ENCODE measurements around the gene CSGALNACT2.
A peak's percentile ranks its signal among the peaks of the same experiment; 100 is the strongest.

The CSGALNACT2 gene

DNA sequence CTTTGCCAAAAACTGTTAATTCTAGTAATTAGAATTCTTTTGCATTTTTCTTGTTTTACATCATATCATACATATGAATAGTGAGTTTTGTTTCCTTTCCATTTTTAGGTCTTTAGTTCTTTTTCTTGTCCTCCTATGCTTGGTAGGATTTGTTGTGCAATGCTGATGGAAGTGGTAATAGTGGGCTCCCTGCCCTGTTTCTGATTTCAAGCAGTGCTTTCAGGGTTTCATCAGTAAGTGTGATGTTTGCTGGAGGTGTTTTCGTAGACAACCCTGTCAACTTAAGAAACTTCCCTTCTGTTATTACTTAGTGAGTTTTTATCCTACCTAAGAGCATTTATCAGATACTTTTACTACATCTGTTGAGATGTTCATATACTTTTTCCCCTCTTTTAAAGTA, 50.5 kb downstream of the CSGALNACT2 start:
- DNase-seq, result no peak

DNA sequence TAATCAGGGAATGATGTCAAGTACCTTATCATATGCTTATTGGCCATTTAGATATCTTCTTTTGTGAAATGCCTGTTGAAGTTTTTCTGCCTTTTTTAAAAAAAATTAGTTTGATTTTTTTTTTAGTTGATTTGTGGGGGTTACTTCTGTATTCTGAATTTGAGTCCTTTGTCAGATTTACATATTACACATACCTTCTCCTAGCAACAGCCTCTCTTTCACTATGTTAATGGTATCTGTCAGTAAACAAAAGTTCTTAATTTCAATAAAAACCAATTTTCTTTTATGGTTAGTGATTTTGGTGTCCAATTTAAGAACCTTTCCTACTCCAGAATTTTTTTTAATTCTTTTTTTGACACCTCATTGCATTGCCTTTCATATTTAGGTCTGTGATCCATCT, 52.0 kb downstream of the CSGALNACT2 start:
- no peak for DNase-seq

DNA sequence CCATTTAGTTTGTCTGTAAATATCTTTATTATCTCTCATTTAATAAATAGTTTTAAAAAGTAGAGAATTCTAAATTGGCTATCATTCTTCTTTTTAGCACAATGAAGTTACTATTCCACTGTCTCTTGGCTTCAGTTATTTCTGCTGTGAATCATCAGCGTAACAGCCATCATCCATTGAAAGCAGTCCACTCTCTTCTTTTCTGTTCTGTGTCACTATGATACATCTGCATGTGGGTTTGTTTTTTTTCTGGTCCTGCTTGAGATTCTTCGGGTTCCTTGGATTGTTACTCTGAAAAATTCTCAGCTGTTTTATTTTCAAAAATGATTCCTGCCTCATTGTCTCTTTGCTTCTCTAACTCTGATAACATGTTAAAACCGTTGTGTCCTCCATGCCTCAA, 52.5 kb downstream of the CSGALNACT2 start:
- DNase-seq, result no peak

DNA sequence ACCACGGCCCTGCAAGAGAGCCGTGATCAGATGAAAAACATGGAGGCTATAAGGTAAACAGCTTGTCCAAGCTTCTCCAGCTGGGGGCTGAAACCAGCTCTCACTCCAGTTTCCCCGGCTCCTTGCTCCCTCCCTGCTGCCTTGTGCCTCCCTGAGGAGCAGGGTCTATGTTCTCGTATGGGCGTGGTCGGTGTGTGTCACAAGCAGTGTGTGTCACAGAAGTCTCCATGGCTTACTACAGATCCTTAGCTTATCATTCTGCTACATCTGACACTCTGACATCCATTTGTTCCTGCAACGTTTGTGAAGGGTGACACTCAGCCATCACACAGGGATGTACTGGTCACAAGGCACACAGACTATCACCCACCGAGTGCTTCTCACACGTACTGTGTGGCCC, 54.6 kb downstream of the CSGALNACT2 start:
- no peak for DNase-seq

DNA sequence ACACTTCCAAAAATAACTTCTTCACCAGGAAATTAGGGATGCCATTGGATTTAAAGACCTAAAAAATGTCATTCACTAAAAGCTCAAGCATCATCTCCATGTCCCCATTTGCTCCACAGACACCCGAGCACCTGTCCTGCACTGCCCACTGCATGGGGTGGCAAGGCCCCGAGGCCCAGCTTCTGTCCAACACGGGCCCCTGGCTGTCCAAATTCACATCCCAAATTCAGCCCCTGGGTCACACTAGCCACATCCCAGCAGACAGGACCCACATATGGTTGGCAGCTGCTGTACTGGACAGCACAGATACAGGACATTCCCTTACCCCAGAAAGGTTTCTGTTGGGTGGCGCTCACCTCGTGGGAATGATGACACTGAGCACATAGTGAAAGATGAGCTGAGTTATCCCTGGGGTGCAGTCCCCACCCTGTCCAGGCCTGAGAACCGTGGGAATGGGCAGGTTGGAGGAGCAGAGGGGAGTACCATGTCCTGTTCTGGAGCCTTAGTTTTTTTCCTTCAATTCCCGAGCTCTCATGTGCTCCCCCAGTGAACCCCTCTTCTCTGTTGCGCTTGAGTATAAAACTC, 55.3 kb downstream of the CSGALNACT2 start:
- DNase-seq, result no peak

DNA sequence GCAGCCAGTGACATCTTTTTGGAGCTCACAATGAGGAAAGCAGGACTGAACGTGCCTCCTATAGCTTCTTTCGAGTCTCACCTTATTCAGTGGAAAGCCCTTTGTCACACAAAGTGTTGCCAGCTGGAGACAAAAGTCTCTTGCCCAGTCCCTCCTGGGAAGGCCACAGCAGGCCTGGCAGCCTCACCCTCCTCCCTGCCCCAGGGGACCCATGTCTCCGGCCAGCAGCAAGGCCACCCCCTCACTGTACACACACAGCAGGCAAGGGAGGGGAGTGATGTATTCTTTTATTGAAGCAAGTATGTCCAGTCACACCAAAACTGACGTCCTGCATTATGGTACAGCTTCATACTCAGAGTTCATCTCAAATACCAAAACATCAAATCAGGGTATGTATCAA, 56.0 kb downstream of the CSGALNACT2 start:
- DNase-seq, result no peak

DNA sequence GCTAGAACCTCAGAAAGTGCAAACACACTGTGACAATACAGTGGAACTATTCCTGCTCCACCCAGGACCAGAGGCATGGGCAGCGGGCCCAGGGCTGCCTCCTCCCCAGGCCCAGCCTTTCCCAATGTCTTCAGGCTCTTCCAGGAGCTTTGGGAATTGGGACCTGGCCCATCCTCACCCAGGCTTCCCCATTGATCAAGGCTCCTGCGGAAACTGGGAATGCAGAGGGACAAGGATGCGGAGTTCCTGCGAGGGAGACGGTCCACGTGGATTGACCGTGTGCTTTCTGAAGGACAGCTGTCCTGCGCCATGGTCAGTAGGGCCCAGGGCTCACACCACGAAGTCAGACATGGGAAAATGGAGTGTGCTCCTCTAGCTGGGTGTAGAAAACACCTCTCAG, 56.6 kb downstream of the CSGALNACT2 start:
- no peak for DNase-seq

DNA sequence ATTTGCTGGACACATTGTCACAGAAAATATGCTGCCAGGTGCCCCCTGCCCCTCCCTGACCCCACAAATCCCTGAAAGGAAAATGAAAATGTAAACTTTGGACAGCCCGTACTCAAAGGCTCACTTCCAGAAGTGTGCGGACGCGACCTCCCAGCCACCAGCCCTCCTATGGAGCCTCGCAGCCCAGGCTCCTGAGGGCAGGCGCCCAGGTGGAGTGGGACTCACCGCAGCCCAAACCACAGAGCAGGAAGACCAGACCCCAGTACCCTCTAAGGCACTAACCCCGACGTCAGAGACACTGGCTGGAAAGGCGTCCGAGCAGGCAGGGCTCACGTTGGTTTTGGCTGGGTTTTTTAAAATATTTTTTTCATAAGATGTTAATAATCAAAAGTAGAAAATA, 57.3 kb downstream of the CSGALNACT2 start:
- DNase-seq, result no peak

DNA sequence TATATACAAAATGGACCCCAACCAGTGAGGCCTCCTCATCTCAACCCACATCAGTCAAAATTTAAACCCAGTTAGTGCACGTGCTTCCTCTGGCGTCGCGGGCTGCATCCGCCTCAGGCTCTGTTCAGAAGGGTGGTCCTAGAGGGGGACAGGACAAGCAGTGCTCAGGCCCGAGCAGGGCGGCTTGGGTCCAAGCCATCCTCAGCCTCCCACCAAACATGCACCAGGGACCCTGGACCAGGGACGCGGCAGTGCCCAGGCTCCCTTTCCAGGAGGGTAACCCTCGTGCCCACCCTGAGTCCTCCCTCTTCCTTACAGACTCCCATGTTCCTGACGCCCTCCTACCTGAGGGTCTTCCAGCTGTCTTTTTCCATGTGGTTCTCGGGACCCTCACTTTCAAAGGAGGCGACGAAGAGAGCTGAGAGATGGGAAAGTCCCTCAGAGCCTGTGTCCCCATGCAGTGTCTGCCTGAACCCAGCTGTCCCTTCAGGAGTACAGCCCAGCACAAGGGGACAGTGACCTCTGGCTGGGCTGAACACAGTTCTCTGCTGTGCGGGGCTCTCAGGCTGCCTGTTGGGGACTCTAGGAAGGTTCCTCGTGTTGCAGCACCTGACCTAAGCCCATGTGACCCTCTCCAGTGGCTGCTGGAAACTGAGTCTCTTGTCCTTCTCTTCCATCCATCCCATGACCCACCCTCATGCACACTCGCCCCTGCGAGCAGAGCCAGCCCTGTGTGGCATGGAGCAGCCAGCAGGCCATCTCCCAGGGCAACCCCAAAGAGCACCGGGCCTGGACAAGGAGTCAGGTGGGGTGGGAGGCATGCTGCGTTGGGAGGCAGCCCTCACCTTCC, 58.1 kb downstream of the CSGALNACT2 start:
- DNase-seq, result no peak

DNA sequence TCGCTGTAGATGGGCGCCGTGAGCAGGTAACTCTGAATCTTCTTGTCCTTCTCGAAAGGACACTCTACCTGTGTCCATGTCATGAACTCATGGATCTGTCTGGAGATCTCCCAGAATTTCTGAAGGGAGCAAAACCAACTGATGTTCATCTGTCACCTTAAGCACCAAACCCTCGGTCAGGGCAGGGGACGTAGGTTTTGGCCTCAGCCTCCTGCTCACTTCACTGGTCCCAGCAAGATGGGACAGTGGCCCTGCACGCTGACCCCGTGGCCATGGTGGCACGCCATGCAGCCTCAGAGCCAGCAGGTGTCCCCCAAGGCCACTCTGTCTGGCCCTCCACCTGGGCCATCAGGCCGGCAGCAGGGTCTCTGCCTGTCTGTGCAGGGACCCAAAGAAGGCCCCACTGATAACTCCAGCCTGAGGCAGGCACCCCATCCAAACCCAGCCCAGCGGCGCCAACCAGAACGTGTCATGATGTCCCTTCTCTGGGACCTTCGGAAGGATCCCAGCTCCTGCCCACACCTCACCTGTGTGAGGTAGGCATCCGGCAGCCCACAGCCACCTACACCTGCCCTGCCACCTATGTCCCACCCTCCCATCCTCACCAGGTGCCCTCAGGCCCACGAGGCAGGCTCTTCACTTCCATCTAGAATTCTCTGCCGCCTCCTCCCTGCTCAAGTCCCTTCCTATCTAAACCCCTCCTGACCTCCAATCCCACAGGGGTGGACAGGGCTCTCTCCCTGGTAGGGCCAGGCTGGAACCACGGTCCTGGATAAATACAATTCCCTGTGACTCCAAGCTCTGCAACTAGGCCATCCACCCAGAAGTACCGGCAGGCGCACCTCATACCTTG, 59.0 kb downstream of the CSGALNACT2 start:
- no peak for DNase-seq

DNA sequence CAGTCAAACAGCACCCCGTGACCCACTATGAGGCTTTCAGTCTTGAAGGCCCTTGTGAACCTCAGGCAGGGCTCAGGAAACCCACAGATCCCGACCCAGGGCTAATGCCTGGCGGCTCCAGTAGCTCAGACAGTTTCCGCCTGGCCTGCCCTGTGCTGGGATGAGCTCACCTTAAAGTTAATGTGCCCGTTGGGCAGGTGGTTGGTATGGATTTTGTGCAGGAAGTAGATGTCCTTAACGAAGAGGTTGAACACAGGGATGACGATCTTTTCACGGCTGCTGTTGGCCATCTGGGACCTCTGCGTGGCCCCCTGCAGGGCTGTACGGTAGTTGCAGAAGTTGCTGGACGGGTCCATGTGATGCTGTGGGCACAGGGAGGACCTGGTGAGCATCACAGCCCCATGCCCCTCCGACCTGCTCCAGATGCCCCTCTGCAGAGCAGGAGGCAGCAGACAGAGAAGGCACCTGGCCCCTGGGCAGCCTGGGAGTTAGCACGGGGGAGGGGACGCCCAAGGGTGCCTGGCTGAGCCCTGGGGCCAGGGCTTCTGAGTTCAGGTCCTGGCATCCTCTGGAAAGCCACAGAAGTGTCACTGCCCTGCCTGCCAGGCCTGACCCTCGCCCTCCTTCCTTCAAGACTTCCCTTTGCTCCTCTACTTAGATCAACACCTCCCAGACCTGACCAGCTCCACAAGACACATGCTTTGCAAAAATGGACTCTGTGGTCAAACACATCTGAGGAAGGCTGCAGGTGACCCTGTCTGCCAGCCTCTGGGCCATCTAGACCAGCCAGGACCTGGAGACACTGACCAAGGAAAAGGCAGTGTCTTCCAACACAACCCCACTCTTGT, 59.8 kb downstream of the CSGALNACT2 start:
- no peak for DNase-seq

DNA sequence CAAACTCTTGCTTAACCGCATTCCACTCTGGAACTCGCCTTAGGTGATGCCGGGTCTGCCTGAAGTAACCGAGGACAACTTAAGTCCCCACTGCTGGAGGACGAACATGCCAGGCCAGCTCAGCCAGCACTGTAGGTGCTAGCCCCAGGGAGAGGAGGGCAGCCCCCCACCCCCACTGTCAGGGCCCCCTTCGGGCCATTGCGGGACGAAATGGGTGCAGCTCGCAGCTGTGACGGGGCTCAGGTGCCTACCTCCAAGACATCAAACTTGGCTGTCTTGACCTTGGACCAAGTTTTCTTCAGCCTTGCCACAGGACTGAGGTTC, 60.4 kb downstream of the CSGALNACT2 start:
- DNase-seq, result no peak

DNA sequence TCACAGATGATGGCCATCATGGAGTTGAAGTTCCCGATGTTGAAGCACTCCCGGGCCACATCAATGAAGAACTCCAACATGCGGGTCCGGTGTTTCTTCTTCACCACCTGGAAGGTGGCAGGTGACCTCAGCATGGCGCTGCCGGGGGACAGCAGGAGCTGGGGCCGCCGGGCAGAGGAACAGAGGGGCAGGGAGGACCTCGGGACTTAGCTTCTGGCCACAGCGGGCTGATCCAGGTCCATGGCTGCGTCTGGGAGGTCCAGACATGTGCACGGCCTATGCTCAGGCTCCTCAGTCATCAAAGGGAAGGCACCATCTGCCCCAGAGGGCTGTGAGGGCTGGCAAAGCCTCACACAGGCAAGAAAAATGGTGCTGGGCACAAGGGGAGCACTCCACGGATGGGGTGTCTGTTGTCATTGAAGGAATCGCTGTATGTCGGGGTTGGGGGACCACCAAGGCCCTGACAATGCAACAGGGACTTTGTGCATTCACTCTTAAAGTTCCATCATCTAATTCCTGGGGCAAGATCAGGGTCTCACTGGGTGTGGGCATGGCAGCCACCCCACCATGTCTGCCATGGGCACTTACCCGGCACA, 60.9 kb downstream of the CSGALNACT2 start:
- no peak for DNase-seq

DNA sequence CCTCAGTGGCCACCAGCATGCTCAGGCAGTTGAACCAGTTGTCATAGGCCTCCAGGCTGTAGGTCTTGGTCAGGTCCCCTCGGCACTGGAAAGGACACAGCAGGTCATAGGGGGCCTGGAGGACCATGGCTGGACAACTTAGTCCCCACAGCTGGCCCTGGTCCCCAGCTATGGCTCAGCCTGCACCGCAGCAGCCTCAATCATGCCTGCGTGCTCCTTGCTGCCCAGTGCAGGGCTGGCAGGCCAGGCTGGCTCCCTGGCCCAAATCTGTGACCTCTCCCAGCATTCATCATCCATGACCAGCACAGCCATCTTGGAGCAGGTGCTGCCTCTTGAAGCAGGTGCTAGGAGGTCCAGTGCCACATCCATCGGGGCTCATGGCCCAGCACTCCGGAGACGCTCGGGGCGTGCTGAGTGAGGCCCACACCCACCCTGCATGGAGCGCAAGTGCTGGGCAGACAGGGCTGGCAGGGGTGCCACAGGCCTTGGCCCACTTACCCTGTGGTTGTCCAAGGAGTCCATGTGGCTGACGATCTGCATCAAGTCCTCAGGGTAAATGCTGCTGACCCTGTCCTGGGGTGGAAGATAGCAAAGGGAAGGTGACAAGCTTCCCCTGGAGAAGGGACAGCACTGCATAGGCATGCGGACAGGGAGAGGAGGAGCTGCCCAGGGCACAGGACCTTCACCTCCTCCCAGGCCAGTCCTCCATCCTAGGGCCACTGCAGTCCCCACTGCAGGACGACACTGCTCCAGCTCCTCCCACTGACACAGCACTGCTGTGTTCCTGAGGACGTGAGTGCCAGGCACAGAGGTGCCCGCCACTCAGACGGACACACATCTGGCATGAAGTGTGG, 61.7 kb downstream of the CSGALNACT2 start:
- no peak for DNase-seq

DNA sequence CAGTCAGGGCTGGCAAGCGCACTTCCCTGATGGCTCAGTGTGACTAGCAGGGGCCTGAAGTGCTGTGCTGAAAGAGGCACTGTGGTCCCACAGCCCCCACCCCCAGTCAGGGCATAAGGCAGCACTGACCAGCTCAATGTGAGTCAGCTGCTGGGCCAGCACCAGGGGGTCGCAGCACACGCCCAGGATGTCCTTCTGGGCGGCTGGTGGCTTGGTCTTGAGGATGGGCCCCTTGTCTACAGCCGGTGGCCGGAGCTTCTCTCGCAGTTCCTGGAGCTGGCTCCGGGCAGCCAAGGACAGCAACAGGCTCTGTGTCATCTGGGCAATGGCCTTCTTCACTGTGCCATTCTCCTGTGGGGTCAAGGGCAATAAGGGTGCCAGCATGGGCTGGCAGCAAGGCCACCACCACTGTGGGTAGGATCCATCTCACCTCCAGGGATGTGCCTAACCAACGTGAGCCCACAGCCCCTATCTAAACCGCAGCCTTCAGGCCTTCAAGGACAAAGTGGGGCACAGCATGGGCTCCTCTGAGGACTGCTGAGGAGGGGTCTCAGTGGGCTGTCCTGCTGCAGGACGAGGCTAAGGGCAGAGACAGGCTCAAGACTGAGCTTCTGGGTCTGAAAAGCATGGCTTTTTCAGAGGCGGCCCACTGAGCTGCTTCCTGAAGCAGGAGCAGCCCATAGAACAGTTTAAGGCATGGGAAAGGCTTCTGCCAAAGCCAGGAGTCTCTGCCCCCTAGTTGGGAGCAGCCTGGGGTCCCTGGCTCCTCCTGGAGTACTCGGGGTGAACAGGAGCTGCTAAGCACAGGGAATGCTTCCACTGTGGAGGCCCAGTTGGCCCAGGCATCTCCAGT, 62.5 kb downstream of the CSGALNACT2 start:
- no peak for DNase-seq

DNA sequence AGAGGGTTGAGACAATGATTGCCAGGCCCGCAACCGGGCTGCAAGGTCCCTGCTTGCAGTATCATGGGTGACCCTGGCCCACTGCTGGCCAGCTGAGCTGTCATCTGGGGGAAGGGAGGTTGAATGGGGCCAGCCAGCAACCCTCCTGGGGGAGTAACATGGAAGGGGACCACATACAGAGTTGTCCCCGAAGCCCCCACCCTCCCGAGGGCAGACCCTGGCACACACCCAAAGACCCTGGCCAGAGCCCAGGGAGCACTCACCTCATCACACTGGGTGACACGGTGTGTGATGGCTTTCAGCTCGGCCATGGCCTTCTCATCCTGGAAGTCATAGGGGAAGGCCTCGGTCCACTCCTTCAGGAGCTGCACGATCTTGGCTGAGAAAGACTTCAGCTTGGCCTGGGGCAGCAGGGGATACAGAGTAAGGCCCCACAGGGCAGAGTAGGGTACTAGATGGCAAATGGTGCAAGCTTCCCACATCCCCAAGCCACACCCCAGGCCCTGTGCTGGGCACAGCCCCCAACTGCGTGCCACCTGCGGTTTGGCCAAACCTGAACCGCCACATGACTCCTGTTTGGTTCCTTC, 63.4 kb downstream of the CSGALNACT2 start:
- DNase-seq, result no peak

DNA sequence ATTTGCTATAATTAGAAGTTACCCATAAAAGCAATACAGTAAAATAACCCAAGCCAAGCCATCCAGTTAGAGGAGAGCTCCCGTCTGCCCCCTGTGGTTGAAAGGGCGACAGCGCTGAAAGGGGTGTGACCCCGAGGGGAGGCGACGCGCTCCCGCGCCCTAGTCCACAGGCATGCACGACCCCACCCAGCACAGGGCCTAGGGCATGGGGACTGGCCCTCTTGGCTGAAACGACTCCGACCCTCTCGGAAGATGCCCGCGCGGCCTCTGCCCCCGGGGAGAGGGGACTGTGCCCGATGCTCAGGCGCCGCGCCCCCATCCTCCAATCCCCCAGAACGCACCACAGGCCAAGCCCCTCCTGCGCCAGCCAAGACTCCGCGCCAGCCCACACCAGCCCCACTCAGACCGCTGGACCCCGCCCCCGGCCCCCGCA, 64.0 kb downstream of the CSGALNACT2 start:
- DNase-seq, result peak; percentile 62

DNA sequence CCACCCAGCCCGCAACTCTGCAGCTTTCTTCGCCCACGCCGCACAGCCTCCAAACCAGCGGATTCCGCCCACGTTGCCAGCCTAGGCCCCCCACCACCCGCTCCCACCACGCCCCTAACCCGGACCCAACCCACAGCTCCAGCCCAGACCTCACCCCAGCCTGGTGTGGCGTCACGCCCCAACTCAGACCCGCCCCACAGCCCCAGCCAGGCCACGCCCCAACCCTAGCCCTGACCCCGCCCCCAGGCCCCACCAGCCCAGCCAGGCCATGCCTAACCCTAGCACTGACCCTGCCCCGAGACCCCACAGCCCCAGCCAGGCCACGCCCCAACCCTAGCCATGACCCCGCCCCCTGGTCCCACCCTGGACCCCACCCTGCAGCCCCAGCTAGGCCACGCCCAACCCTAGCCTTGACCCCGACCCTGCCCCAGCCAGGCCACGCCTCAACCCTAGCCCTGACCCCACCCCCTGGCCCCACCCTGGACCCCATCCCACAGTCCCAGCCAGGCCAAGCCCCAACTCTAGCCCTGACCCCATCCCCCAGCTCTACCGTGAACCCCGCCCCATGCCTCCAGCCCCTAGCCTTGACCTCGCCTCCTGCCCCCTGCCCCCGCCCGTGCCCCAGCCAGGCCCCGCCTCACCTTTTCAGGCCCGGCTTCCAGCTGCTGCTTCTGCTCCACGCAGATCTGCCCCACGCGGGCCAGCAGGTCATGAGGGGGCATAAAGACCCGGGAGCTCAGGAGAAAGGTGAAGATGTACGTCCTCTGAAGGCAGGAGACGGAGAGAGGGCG, 64.6 kb downstream of the CSGALNACT2 start:
- peak; percentile 18 for DNase-seq

DNA sequence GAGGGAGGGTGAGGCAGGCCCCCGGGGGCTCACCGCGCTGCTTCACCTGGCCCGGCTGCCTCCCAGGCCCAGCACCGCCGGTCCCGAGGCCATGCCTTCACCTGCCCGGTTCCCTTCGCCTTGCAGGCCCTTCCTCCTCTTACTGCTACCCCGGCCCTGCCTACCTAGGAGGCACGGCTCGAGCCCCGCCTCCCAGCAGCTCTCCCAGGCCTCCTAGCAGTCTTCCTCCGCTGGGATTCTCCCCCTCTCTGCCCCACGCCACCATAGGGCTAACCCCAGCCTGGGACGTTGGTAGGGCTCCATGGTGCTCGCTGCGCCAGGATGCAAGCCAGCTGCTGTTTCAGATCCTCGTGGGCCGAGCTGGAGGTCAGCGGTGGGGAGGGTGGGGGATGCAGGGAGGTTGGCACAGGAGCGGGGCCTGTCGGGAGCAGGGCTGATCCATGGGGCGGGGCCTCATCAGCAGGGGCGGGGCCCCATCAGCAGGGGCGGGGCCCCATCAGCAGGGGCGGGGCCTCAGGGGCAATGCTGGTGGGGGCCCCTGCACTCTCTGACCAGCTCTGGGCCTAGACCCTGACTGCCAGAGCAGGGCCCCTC, 65.3 kb downstream of the CSGALNACT2 start:
- DNase-seq, result no peak
